ENCODE measurements around the gene FAM221B.

Gene FAM221B, protein sequence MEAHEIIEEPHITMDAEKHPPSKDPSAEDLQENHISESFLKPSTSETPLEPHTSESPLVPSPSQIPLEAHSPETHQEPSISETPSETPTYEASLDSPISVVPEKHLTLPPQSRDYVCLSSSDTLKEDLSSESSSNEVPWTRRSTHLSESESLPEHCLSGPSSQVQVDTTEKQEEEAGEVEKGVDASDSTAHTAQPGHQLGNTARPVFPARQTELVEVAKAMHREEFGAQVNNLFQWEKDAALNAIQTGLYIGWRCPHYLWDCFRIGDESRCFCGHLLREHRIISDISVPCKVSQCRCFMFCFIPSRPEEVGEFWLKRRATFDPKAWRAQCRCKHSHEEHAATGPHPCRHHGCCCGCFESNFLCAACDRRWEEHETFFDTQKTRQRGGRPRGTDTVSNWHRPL

DNA sequence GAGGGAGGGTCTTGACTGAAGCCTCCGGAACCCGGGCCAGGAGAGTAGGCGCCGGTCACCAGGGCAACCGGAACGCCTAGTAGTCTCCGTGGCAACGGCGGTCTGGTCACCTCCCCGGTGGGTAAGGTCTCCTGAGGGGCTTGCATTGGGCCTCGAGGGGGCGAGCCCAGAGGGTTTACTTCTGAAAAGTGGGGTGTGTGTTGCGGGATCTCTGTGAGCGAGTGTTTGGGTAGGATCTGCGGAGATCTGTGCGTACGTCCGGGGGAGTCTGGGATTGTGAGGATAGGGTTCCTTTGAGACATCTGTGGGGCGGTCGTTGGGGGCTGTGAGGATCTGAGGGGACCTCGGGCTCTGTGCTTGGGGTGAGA is at the start of gene FAM221B:
TSS of gene FAM221B (minus strand) at position 17 of the 368 bp plus-strand sequence. CDS start 2,571 bp downstream, outside the sequence.
- TF ChIP-seq, protein P1, sequence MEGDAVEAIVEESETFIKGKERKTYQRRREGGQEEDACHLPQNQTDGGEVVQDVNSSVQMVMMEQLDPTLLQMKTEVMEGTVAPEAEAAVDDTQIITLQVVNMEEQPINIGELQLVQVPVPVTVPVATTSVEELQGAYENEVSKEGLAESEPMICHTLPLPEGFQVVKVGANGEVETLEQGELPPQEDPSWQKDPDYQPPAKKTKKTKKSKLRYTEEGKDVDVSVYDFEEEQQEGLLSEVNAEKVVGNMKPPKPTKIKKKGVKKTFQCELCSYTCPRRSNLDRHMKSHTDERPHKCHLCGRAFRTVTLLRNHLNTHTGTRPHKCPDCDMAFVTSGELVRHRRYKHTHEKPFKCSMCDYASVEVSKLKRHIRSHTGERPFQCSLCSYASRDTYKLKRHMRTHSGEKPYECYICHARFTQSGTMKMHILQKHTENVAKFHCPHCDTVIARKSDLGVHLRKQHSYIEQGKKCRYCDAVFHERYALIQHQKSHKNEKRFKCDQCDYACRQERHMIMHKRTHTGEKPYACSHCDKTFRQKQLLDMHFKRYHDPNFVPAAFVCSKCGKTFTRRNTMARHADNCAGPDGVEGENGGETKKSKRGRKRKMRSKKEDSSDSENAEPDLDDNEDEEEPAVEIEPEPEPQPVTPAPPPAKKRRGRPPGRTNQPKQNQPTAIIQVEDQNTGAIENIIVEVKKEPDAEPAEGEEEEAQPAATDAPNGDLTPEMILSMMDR (IDR thresholded peaks at IDR 0.05; ENCODE audit: low read depth, low read length) = no peak
- no peak for DNase-seq (ENCODE audit: extremely low read depth, low read depth)

DNA sequence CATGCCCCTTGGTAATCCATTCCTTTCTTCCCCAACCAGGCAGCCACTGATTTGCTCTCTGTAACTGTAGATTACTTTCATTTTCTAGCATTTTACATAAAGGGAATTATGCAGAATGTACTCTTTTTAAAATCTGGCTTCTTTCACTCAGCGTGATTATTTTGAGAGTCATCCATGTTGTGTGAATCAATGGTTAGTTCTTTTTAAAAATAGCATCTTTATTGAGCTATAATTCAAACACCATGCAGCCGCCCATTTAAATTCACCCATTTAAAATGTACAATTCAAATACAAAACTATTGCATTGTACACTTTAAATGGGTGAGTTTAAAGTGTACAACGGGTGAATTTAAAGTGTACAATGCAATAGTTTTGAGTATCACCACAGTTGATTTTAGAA is 44.0 kb upstream of the FAM221B start:
- no peak for DNase-seq (ENCODE audit: extremely low read depth, low read depth)
- TF ChIP-seq, protein P1 (IDR thresholded peaks at IDR 0.05; ENCODE audit: low read depth, low read length) = no peak

DNA sequence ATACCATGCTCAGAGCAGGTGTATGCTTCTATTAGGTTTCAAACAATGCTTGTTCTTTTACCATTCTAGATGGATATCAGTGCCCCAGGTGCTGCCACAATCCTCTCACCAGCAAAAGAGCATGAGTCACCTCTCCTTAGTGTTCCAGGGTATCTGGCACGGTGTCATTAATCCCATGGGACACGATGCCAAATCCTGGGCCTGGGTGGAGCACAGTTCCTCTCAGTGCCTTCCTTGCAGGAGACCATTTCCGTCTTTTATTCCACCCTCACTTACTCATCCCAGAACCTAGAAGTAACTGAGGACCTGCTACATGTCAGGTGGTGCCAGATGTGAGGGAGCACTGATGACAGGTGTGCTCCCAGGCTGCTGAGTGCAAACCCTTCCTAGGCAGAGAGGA is 43.0 kb upstream of the FAM221B start:
- DNase-seq (ENCODE audit: extremely low read depth, low read depth) = no peak
- TF ChIP-seq, protein P1 (IDR thresholded peaks at IDR 0.05; ENCODE audit: low read depth, low read length) = no peak

DNA sequence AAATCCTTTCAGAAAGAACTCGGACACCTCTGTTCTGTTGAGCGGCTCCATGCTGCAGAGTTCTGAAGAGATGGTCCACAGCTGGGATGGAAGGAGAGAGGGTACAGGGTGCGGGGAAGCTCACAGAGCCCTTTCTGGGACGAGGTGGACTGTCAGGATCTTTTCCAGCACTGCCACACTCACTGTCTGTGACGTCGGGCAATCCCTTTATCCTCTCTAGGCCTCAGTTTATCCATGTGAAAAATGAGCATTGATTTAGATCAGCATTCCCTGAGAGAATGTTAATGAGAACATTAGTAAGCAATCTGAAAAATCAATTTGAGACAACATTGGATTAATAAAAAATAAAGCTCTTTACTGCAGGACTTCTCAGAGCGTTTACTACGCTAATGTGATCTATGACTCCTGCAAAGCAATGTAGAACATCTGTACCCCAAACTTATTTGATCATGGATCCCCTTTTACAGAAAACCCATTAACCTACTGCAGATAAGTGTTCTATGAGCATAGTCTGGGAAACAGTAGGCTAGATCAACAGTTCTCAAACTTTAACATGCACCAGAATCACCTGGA is 41.9 kb upstream of the FAM221B start, which contains the start of gene OR13J1:
TSS of gene OR13J1 (minus strand) at position 51 of the 573 bp plus-strand sequence. CDS start at position 51, 0 bp downstream.
- DNase-seq (ENCODE audit: extremely low read depth, low read depth) = no peak
- TF ChIP-seq, protein P1 (IDR thresholded peaks at IDR 0.05; ENCODE audit: low read depth, low read length) = no peak

DNA sequence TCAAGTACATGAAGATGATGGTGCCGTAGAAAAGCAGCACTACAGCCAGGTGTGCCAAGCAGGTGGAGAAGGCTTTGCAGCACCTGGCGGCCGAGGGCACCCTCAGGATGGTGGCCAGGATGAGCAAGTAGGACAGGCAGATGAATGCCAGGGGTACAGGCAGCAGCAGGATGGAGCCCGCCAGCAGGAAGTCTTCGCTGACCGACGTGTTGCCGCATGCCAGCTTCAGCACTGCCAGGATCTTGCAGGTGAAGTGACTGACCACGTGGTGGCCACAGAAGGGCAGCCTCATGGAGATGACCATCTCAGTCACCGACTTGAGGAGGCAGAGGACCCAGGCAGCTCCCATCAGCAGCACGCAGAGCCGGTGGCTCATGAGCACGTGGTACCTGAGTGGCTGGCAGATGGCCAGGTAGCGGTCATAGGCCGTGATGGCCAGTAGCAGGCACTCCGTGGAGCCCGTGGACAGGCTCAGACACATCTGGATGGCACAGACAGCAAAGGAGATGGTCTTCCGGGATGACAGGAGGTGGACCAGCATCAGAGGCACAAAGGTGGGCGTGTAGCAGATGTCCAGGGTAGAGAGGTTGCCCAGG is 41.2 kb upstream of the FAM221B start:
- DNase-seq (ENCODE audit: extremely low read depth, low read depth) = no peak
- TF ChIP-seq, protein P1 (IDR thresholded peaks at IDR 0.05; ENCODE audit: low read depth, low read length) = no peak

DNA sequence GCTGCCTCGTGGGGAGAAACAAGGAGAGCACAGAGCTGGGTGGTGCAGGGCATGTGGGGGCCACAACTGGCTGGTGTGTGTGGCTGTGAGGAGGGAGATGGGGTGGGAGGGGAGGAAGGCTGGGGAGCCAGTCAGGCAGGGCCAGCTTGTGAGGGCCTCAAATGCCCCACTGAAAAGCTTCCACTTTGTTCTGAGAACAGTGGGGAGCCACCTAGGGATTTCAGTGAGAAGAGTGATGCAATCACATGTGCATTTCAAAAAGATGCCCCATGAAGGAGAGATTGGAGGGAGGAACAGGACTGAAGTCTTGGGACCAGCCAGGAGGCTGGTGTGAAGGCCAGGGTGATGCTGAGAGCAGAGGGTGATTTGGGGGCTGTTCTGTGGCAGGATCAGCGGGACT is 40.4 kb upstream of the FAM221B start:
- no peak for DNase-seq (ENCODE audit: extremely low read depth, low read depth)
- TF ChIP-seq, protein P1 (IDR thresholded peaks at IDR 0.05; ENCODE audit: low read depth, low read length) = no peak

DNA sequence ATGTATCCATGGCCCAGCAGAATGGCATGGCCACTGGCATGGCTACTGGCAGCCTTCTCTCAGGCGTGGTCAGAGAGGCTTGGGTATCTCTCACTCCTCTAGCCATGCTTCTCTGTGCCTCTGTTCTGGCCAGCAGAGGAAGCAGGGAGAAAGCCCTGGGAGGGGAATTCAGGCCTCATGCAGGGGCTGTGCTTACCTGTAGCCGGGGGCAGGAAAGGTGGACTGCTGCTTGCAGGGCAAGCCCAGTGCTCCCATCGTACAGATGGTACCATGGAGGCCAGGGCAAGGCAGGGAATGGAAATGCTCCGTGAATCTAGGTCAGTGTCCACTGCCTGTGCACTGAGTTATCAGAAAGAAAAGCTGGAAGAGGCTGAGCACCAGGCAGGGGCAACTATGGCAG is 39.0 kb upstream of the FAM221B start:
- TF ChIP-seq, protein P1 (IDR thresholded peaks at IDR 0.05; ENCODE audit: low read depth, low read length) = no peak
- no peak for DNase-seq (ENCODE audit: extremely low read depth, low read depth)

Data from AG09319 (cell line).